ENCODE measurements around the gene ETFDH. TPM values are rescaled to one million over a fixed set of nuclear protein-coding genes. Genes with fewer than 3 reads are reported as not detected.
"Not testable (repeated sequence)": the region's sequence is repeated elsewhere in the genome, so short reads cannot be mapped to it uniquely, and the experiment has no call there.

The ETFDH gene
- total RNA-seq, 4 donors from 2014 or later, result 15.6 to 46.8 (median 27.6) TPM

DNA sequence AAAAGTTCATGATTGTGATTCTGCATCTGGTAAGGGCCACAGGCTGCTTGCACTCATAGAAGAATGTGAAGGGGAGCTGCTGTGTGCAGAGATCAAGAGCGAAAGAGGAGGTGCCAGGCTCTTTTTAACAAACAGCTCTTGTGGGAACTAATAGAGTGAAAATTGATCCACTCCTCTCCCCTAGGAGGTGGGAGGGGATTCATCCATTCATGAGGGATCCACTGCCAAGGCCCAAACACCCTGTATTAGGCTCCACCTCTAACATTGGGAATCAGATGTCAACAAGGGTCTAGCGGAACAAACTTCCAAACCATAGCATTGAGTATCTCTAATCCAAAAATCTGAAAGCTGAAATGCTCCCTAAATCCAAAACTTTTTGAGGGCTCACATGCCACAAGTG lies 67.5 kb downstream of the ETFDH start:
- no peaks in the 10 kb centered on the region for H3K9me3 ChIP-seq
- no peak for DNase-seq
- no peaks in the 10 kb centered on the region for H3K36me3 ChIP-seq
- H3K27me3 ChIP-seq, result no peaks in the 10 kb centered on the region
- intact Hi-C loops (cut with DNase I; ENCODE audit: low total_unique reads), result no loop called here
- TF ChIP-seq, protein P1, sequence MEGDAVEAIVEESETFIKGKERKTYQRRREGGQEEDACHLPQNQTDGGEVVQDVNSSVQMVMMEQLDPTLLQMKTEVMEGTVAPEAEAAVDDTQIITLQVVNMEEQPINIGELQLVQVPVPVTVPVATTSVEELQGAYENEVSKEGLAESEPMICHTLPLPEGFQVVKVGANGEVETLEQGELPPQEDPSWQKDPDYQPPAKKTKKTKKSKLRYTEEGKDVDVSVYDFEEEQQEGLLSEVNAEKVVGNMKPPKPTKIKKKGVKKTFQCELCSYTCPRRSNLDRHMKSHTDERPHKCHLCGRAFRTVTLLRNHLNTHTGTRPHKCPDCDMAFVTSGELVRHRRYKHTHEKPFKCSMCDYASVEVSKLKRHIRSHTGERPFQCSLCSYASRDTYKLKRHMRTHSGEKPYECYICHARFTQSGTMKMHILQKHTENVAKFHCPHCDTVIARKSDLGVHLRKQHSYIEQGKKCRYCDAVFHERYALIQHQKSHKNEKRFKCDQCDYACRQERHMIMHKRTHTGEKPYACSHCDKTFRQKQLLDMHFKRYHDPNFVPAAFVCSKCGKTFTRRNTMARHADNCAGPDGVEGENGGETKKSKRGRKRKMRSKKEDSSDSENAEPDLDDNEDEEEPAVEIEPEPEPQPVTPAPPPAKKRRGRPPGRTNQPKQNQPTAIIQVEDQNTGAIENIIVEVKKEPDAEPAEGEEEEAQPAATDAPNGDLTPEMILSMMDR (IDR thresholded peaks at IDR 0.05), result no peak
- TF ChIP-seq POLR2A (IDR thresholded peaks at IDR 0.05), result no peak
- H3K4me3 ChIP-seq, result no peak overlapping the region
- H3K27ac ChIP-seq, result no peak overlapping the region
- no peaks in the 10 kb centered on the region for H3K4me1 ChIP-seq

DNA sequence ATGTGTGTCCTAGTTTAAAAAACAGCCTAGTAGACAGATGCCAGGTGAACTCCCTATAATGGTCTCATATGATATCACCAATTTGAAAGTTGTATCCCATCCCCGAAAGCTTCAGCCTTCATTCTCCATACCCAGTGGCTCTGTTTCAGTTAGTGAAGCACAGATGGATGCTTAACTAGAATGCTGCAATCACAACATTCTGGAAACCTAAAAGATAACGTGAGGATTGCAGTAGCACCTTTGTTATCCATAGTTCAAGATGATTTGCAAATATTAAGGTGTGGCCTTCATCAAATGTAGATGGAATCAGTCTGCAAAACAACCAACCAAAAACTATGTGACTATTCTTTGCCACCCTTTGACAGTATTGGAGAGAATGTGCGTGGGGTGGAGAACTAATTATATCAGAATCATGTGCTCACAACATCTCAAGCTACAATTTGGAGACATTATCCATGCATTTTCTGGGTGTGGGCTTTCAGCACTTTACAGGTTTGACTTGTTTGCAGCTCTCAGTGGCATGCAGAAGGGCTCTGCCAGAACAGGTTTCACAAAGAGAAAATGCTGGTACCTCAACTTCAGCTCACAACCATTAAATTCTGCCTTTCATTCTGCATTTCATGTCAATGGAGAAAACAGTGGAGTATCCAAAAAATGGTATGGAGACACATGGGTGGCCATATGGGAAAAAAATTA lies 69.4 kb downstream of the ETFDH start:
- Histone ChIP-seq H3K36me3 (no peaks in the 10 kb centered on the region), H3K27ac (no peak overlapping the region), H3K9me3 (no peaks in the 10 kb centered on the region), H3K4me1 (no peaks in the 10 kb centered on the region), H3K27me3 (no peaks in the 10 kb centered on the region), H3K4me3 (no peak overlapping the region)
- intact Hi-C loops (cut with DNase I; ENCODE audit: low total_unique reads), result no loop called here
- DNase-seq, result no peak
- TF ChIP-seq, protein P1 (IDR thresholded peaks at IDR 0.05), result no peak
- no peak for TF ChIP-seq POLR2A (IDR thresholded peaks at IDR 0.05)

DNA sequence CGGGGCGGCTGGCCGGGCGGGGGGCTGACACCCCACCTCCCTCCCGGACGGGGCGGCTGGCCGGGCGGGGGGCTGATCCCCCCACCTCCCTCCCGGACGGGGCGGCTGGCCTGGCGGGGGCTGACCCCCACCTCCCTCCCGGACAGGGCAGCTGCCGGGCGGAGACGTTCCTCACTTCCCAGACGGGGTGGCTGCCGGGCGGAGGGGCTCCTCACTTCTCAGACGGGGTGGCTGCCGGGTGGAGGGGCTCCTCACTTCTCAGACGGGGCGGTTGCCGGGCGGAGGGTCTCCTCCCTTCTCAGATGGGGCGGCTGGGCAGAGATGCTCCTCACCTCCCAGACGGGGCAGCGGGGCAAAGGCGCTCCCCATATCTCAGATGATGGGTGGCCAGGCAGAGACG lies 74.4 kb downstream of the ETFDH start:
- DNase-seq; H3K9me3 ChIP-seq; H3K36me3 ChIP-seq; H3K27ac ChIP-seq; H3K4me3 ChIP-seq; intact Hi-C loops (cut with DNase I; ENCODE audit: low total_unique reads); H3K27me3 ChIP-seq; H3K4me1 ChIP-seq: not testable (repeated sequence)

DNA sequence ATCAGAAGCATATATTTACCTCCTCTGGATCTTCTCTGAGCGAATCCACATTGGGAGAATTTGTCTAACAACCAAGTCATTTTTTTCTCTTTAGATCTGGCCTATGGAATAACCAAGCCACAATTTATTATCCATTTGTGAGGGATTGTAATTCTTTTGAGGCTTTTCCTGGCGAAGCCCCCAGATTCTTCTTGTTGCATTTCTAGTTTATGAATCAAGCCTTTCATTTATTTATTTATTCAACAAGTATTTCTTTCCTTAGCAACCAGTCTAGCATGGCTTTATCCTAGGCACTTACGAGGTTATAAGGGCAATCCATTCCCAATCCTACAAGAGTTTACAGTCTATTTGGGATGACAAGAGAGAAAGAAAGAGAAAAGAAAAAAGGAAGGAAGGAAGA lies 78.3 kb downstream of the ETFDH start:
- Histone ChIP-seq H3K9me3 (no peaks in the 10 kb centered on the region), H3K4me3 (no peak overlapping the region), H3K36me3 (no peaks in the 10 kb centered on the region), H3K27me3 (no peaks in the 10 kb centered on the region), H3K27ac (no peak overlapping the region), H3K4me1 (no peaks in the 10 kb centered on the region)
- TF ChIP-seq POLR2A (IDR thresholded peaks at IDR 0.05), result no peak
- TF ChIP-seq, protein P1 (IDR thresholded peaks at IDR 0.05), result no peak
- intact Hi-C loops (cut with DNase I; ENCODE audit: low total_unique reads), result no loop called here
- DNase-seq, result no peak

DNA sequence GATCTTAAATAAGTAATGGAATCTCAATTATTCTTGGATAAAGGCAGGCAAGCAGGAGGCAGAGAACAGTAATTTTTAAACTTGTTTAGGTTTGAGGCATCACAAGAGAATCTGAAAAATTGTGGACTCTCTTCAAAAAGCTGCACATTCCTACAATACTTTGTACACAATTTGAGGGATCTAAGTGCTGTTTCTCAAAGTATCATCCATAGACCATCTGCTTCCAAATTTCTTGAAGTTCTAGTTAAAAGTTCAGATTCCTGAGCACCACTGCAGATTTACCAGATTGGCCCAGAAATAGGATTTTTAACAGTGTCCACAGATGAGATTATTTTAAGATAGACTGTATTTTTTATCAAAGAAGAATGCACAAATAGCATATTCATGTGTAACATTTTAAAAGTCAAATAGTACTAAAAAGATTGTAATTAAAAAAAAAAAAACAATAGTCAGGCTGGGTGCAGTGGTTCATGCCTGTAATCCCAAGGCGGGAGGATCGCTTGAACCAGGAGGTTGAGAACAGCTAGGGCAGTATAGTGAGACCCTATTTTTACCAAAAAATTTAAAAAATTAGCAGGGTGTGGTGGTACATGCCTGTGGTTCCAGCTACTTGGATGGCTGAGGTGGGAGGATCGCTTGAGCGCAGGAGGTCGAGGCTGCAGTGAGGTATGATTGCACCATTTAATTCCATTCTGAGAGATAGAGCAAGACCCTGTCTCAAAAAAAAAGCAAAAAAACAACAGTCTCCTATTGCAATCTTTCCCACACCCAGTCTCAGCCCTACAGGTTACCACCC lies 82.5 kb downstream of the ETFDH start:
- H3K27ac ChIP-seq, result no peak overlapping the region
- no peak for DNase-seq
- H3K4me1 ChIP-seq, result no peaks in the 10 kb centered on the region
- intact Hi-C loops (cut with DNase I; ENCODE audit: low total_unique reads), result no loop called here
- H3K4me3 ChIP-seq, result no peak overlapping the region
- no peaks in the 10 kb centered on the region for H3K9me3 ChIP-seq
- H3K36me3 ChIP-seq, result no peaks in the 10 kb centered on the region
- H3K27me3 ChIP-seq, result no peaks in the 10 kb centered on the region
- TF ChIP-seq, protein P1 (IDR thresholded peaks at IDR 0.05), result no peak

DNA sequence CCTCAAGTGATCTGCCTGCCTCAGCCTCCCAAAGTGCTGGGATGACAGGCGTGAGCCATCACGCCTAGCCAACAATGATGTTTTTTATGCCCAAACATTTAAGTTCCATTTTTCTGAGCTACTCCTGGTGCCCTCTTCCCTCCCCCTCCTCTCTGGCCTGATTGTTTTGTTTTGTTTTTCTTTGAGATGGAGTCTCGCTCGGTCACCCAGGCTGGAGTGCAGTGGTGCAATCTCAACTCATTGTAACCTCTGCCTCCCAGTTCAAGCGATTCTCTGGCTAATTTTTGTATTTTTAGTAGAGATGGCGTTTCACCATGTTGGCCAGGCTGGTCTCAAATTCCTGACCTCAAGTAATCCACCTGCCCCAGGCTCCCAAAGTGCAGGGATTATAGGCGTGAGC lies 83.7 kb downstream of the ETFDH start:
- intact Hi-C loops (cut with DNase I; ENCODE audit: low total_unique reads); H3K27ac ChIP-seq: not testable (repeated sequence)

More for the DNA sequence above, 83.7 kb downstream of the ETFDH start:
- H3K27me3 ChIP-seq, H3K4me3 ChIP-seq, H3K36me3 ChIP-seq, H3K4me1 ChIP-seq, H3K9me3 ChIP-seq, DNase-seq: not testable (repeated sequence)
